ENCODE measurements around the gene MICU2.

Gene MICU2

GRCh38 chr13:21481359-21481758 is 122.6 kb downstream of the MICU2 start:
- no peak for DNase-seq (ENCODE audit: low spot score)

GRCh38 chr13:21478881-21479808 is 124.8 kb downstream of the MICU2 start:
- DNase-seq (ENCODE audit: low spot score) = peak; percentile 71

DNA sequence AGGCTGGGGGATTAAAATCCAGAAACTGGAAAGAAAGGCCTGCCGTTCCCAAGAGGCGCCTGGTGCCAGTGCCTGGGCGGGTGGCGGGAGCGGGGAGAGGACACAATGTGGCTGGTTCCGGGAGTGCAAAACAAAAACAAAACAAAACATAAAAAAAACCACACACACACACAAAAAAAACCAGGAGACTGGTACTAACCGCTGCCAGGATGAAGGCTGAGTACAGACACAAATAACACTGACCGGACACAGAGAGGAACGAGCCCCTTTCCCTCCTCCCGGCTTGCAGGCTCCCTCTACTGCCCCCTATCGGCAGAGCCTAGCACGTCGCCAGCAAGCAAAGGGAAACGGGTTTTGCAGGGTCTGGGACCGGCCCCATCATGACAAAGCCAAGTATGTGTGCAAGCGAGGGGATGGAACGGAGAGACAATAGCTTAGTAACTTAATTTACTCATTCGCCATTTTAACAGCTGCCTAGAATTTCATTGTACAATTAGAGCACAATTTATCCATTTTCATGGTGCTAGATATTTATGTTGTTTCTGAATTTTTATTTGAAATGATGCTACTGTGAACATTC is 127.0 kb downstream of the MICU2 start:
- DNase-seq (ENCODE audit: low spot score) = peak; percentile 81

DNA sequence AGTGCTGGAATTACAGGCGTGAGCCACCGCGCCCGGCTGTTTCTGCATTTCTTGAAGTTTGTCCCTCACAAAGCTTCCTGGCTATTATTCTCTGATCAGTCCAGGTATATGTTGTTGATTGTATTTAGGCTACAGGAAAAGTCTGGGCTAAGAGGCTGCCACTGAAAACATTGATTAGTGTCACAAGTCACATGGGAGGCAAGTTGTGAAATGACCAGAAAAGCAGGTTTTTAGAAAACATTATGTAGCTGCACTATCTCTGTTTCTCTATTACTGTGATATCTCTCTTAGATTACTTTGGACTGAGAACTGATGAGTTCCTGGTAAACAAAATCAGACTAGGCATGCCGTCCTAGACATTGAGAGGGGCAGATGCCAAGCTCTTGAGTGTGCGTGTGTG is 128.9 kb downstream of the MICU2 start:
- DNase-seq (ENCODE audit: low spot score) = no peak

DNA sequence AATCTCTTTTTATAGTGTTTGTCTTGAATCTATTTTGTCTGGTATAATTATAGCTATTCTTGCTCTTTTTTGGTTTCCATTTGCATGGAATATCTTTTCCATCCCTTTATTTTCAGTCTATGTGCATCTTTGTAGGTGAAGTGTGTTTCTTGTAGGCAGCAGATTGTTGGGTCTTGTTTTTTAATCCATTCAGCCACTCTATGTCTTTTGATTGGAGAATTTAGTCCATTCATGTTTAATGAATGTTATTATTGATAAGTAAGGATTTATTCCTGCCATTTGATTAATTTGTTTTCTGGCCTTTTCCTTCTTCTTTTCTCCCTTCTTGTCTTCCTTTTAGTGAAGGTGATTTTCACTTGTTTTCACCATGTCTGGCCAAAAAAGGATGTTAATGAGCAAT is 133.2 kb downstream of the MICU2 start:
- DNase-seq (ENCODE audit: low spot score) = no peak

- DNase-seq (ENCODE audit: low spot score) = no peak
These were observed 137.4 kb downstream of the MICU2 start for GRCh38 chr13:21466527-21466926.

DNA sequence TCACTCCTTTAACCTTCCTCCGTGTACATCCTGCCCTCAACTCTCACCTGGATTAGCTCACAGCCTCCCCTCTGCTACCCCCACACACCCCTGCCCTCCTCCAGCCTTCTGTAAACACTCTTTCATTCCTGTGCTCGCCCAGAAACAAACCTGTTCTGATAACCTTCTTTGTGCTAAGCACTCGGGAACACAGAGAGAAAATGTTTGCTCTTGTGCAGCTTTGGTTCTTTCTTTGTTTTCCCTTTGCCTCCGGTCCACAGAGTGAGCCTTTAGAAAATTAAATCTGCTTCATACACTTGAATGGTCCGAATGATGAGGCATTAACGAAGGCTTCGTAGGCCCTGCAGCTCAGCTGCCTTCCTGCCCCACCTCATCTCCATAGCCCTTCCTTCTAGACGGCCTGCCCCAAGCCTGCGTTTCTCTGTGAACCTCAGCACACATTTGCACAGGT is 138.2 kb downstream of the MICU2 start:
- no peak for DNase-seq (ENCODE audit: low spot score)

- DNase-seq (ENCODE audit: low spot score) = no peak
These were observed 140.5 kb downstream of the MICU2 start for GRCh38 chr13:21463424-21463823.

- DNase-seq (ENCODE audit: low spot score) = no peak
These were observed 142.8 kb downstream of the MICU2 start for GRCh38 chr13:21461131-21461530.

DNA sequence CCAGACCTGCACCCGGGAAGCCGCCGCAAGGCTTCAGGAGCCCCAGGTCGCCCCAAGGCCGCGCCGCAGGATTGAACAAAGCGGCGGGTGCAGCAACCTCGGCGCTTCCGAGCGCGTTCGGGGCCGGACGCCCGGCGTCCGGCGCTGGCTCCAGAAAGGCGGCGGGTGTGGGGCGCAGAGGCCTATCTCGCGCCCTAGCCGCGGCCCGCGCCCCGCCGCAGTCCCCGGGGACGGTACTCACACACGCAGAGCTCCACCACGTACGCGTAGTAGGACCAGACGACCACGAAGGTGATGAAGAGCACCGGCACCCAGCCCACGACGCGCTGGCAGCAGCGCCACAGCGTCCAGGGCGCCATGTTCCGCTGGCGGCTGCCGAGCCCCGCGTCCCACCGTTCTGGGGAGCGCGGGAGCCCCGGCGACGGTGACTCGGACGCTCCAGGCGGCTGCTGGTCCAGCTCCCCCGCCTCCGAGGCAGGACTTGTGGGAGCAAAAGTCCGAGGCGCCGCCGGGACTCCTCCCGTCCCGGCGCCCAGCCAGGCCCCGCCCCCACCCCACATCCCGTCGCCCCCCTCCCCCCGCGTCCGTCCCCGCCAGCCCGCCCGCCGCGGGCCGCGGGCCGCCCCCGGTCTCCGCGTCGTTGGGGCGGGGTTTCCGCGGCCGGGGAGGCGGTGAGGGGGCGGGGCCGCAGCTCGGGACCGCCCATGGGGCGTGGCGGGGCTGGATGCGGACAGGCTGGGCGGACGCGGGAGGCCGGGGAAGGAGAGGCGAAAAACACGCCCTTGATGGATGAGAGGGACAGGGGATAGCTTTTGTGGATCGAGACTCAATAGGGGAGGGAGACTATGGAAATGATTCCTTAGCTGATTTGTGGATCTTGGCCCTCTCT is 144.9 kb downstream of the MICU2 start, which contains the start of gene ZDHHC20:
Gene ZDHHC20, minus strand, starts transcription at position 491 of the 889 bp plus-strand sequence. Its CDS starts 132 bp downstream, at position 359.
- peak; percentile 79 for DNase-seq (ENCODE audit: low spot score)

DNA sequence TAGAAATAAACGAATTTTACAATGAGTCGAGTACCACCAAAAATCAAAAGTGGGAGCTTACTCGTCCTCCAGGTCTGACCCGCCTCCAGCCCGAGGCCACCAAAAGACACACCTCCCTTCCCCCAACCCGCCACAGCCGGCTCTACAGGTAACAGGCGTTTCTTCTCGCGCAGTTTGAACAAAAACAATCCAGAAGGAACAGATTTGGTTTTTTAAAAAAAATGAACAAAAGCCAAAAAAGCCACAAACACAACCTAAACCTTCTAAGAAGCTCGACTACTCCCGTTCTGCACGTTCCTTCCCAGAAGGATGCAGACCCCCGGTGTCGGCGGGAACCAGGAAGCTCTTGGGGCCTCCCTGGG is 145.5 kb downstream of the MICU2 start:
- DNase-seq (ENCODE audit: low spot score) = no peak

- no peak for DNase-seq (ENCODE audit: low spot score)
These were observed 150.4 kb downstream of the MICU2 start for GRCh38 chr13:21453387-21454081.

DNA sequence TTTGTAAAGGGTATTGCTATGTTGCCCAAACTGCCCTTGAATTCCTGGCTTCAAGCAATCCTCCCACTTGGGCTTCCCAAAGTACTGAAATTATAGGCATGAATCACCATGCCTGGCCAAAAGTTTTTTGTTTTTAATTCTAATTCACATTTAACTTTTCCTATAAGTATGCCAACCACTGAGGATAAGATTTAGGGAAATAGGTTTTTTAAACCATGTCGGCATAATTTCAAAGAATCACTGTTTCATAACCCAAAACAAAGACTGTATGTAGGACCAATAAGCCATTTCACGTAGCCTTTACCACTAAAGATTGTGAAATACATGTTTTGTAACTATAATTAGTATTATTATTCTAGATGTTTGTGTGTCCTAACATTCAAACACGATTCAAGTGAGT is 153.0 kb downstream of the MICU2 start:
- DNase-seq (ENCODE audit: low spot score) = no peak

DNA sequence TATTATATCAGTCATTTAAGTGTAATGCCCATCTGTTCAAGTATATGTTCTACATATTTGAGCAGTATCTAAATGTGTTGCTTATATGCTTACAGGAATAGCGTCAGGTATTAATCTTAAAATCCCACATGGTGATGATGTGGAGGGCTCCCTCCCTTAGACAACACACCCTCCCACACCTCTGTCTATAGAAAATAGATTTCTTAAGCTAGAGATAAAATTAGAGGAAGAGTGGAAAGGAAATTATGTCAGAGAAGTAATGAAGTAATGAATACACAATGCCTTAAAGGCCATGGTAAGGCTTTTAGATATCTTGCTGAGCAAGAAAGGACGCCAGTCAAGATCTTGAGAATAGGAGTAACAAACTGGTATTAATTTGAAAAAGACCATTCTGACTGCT is 157.3 kb downstream of the MICU2 start:
- no peak for DNase-seq (ENCODE audit: low spot score)

DNA sequence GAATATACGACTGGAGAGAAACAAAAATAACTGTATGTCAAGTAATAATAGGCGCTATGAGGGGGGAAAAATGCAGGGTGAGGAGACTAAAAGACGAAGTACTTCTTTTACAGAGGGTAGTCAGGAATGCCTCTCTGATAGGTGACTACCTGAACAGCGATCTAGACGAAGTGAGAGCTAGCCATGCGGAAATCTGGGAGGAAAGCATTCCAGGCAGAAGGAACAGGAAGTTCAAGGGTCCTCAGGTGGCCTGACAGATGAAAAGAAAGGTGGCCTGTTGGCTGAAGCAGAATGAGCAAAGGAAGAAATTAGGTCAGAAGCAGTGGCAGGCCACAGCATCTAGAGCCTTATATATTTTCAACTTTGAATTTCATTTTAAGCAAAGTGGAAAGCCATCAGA is 158.2 kb downstream of the MICU2 start:
- no peak for DNase-seq (ENCODE audit: low spot score)

- DNase-seq (ENCODE audit: low spot score) = no peak
These were observed 160.8 kb downstream of the MICU2 start for GRCh38 chr13:21443171-21443570.

Data from kidney capillary endothelial cell (primary cell).